Activated effector memory CD4-positive, alpha-beta T cell treated with anti-CD3 and anti-CD28 coated beads, Interleukin-2, amount 50 U/mL, for 16 hours (primary cell): ENCODE results near the gene CEACAM16.
"Not testable (repeated sequence)": the region's sequence is repeated elsewhere in the genome, so short reads cannot be mapped to it uniquely, and the experiment has no call there.

Experiments
- DNase-seq: peaks from one replicate; pipeline ENCODE4 v3.0.0-alpha.2; 2020

The CEACAM16 gene, protein sequence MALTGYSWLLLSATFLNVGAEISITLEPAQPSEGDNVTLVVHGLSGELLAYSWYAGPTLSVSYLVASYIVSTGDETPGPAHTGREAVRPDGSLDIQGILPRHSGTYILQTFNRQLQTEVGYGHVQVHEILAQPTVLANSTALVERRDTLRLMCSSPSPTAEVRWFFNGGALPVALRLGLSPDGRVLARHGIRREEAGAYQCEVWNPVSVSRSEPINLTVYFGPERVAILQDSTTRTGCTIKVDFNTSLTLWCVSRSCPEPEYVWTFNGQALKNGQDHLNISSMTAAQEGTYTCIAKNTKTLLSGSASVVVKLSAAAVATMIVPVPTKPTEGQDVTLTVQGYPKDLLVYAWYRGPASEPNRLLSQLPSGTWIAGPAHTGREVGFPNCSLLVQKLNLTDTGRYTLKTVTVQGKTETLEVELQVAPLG

DNA sequence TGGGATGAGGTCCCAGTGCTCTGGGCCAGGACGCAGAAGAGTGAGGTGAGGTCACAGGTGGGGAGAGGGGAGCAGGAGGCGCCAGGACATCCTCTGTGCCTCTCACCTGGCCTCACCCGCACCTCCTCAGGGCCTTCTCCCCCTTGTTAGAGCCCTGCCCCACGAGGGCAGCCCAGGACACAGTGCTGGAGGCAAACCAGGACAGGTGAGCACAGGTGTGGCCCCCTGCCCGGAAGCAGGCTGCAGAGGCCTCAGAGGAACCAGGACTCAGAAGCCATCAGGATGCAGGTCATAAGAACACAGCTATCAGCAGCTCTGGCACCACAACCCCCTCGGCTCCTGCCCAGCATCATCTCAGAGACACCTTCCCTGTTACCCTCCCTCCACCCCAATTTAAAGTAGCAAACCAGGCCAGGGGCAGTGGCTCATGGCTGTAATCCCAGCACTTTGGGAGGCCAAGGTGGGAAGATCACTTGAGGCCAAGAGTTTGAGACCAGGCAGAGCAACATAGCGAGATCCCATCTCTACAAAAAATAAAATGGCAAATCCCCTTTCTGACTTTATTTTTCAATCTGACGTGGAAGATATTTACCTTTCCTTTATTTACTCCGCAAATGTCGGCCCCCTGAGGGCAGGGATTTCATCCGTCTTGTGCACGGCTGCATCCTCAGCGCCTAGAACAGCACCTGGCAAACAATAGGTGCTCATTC is at the start of gene CEACAM16:
Gene CEACAM16 (plus strand): TSS at position 660 of the 710 bp plus-strand sequence. CDS start 2,306 bp downstream, outside the sequence.
- DNase-seq = no peak

DNA sequence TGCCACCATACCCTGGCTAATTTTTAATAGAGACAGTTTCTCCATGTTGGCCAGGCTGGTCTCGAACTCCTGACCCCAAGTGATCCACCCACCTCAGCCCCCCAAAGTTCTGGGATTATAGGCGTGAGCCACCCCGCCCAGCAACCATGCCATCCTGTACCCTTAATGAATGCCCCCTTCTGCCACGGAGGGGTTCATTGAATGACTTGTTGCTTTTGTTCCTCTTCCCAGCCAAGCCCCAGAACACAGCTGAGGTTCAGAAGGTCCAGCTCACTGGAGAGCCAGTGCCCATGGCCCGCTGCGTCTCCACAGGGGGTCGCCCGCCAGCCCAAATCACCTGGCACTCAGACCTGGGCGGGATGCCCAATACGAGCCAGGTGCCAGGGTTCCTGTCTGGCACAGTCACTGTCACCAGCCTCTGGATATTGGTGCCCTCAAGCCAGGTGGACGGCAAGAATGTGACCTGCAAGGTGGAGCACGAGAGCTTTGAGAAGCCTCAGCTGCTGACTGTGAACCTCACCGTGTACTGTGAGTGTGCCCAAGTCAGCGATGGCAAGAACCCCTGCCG is 49.3 kb upstream of the CEACAM16 start:
- no peak for DNase-seq

DNA sequence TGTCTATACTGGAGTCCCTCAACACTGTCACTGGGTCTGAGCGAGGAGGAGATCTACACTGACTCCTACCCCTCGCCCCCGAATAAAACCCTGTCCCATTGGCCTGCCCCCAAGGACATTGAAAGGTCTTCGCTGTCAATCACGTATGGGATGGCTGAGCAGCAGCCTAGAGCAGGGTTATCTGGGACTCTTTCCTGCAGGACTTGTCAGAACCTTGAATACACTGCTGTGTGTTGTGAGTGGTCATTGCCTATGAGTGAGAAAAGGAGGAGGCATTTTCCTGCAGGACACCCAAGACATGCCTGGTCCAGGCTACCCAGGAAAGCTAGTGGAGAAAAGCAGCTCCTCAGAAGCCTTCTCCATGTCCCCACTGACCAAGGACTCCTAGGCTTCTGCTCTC is 45.6 kb upstream of the CEACAM16 start:
- no peak for DNase-seq

DNA sequence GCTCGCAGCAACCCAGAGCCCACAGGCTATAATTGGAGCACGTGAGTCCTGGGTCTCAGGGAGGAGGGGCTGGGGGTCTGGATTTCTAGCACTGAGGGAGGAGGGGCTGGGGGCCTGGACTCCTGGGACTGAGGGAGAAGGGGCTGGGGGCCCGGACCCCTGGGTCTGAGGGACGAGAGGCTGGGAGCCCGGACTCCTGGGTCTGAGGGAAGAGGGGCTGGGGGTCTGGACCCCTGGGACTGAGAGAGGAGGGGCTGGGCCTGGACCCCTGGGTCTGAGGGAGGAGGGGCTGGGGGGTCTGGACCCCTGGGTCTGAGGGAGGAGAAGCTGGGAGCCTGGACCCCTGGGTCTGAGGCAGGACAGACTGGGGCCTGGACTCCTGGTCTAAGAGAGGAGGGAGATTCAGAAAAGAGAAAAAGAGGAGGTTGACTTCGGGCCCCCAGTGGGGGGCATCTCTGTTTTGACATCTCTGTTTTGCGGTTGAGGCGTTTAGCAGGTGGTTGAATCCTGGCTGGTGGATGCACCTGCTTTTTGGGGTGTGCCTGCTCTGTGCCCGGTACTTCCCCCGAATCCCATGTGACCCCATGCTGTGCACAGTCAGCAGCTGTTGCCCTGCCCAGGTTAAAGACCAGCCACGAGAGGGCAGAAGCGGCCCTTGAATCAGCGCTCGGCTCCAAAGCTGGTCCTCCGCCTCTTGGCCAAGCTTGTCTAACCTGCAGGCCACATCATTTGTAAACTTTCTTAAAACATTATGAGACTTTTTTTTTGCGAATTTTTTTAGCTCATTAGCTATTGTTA is 44.8 kb upstream of the CEACAM16 start:
- peak; percentile 87 for DNase-seq

DNA sequence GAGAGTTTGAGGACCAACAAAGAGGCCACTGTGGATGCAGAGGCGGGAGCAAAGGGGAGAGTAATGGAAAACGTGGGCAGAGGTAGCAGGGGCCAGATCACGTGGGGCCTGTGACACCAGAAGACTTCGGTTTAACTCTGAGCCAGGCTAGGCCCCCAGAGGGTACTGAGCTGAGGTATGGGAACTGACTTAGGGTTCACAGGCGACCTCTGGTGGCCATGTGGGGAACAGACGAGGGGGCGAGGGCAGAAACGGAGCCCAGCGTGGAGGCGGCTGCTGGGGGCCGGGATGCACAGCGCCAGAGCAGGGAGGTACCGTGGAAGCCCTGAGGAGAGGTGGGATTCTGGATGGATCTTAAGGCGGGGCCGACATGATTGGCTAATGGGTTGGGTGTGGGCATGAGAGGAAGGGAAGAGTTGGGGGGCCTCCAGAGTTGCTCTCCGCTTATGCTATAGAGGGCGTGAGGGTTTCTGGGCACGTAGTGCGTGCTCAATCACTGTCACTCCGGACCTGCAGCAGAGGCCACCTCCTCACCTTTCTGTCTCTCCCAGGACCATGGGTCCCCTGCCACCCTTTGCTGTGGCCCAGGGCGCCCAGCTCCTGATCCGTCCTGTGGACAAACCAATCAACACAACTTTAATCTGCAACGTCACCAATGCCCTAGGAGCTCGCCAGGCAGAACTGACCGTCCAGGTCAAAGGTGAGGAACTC is 41.6 kb upstream of the CEACAM16 start:
- peak; percentile 87 for DNase-seq

DNA sequence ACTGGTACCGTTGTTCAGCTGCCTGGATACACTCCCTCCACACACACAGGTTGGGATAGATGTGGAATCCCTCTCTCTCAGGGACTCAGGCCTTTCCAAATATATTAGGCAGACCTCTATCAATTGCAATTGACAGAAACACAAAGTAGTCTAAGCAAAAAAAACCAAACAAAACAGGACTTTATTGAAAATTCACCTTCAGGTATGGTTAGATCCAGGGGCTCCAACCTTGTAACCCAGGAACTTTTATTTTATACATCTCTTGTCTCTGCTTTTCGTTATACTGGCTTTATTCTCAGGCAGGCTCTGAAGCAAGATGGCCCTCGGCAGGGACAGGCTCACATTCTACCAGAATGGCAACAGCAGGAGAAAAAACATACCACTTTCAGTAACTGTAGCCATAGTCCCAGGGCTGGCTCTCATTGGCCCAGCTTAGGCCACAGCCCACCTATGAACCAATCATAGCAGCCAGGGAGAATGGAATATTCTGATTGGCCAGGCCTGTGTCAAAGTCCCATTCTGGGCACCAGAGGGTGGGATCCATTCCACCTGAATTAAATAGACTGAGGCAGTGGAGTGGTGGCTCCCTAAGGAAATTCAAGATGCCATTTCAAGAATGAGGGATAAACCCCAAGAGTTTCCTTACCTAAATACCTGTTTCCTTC is 40.8 kb upstream of the CEACAM16 start:
- DNase-seq = no peak

DNA sequence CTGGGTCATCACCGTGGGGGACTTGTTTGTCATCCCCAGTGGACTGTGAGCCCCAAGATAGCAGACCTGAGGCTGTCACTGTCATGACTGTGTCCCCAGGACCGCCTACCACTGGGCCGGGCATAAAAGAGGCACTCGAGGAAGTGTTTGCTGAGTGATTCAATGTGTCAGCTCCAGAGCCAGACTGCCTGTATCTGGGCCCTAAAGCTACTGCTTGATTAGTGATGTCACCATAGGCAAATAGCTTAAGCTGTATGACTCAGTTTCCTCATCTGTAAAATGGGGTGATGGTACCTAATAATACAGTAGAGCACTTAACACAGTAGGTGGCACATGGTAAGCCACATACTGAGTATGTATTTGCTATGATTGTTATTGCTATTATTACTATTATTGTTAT is 38.9 kb upstream of the CEACAM16 start:
- no peak for DNase-seq

DNA sequence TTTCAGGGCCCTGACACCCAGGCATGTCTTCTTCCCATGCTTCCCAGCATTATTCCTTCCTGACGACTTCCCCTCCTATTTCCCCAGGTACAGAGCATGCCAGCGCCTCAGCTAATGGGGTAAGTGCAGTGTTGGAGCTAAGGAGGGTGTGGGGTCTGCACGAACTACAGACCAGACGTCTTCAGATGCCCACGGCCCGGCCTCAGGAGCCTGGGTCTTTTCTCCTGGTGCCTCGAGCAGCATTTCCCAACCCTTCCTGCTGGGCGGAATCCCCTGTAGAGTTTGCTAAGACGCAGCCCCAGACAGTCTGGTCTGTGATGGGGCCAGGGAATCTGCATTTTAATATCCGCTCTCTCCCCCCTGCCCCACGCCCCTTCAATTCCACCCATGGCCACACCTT is 37.7 kb upstream of the CEACAM16 start:
- no peak for DNase-seq

DNA sequence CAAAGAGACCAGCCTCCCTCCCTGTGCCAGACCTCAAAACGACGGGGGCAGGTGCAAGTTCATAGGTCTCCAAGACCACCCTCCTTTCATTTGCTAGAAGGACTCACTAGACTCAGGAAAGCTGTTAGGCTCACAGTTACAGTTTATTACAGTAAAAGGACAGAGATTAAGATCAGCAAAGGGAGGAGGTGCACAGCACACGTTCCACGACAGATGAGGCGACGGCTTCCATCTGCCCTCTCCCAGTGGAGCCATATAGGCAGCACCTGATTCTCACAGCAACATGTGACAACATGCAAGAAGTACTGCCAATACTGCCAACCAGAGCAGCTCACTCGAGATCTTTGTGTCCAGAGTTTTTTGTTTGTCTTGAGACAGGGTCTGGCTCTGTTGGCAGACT is 37.0 kb upstream of the CEACAM16 start:
- no peak for DNase-seq

DNA sequence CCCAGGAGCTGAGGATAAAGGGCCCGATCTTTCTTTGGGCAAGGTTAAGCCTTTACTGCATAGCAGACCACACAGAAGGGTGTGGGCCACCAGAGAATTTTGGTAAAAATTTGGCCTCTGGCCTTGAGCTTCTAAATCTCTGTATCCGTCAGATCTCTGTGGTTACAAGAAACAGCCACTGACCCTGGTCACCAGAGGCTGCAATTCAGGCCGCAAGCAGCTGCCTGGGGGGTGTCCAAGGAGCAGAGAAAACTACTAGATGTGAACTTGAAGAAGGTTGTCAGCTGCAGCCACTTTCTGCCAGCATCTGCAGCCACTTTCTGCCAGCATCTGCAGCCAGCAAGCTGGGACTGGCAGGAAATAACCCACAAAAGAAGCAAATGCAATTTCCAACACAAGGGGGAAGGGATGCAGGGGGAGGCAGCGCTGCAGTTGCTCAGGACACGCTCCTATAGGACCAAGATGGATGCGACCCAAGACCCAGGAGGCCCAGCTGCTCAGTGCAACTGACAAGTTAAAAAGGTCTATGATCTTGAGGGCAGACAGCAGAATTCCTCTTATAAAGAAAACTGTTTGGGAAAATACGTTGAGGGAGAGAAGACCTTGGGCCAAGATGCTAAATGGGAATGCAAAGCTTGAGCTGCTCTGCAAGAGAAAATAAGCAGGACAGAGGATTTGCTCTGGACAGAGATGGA is 36.1 kb upstream of the CEACAM16 start:
- DNase-seq = no peak

DNA sequence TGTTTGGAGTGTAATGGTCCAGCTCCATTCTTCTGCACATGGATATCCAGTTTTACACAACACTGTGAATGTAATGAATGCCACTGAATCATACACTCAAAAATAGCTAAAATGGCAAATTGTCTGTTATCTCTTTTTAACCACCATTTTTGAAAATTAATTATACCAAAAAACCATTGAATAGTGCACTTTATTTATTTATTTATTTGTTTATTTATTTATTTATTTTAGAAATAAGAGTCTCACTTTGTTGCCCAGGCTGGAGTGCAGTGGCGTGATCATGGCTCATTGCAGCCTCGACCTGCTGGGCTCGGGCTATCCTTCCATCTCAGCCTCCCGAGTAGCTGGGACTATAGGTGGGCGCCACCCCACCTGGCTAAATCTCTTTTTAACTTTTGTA is 35.0 kb upstream of the CEACAM16 start:
- no peak for DNase-seq

DNA sequence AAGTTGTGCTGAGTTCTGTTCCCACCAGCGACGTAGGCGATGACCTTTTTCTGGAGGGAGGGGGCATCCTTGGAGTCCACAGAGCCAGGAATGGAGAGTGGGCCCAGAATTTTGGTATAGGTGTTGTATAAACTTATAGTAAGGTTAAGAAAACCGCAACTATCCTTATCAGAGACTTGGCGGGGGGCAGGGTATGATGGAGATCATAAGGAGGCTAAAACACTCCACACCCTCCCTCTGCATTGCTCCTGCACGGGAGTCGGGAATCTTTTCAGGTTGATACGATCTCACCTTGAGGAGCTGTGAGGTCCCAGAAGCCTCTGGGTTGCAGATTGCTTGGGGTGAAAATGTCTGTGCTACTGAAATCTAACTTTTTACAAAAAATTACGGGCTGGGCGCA is 34.0 kb upstream of the CEACAM16 start:
- no peak for DNase-seq

DNA sequence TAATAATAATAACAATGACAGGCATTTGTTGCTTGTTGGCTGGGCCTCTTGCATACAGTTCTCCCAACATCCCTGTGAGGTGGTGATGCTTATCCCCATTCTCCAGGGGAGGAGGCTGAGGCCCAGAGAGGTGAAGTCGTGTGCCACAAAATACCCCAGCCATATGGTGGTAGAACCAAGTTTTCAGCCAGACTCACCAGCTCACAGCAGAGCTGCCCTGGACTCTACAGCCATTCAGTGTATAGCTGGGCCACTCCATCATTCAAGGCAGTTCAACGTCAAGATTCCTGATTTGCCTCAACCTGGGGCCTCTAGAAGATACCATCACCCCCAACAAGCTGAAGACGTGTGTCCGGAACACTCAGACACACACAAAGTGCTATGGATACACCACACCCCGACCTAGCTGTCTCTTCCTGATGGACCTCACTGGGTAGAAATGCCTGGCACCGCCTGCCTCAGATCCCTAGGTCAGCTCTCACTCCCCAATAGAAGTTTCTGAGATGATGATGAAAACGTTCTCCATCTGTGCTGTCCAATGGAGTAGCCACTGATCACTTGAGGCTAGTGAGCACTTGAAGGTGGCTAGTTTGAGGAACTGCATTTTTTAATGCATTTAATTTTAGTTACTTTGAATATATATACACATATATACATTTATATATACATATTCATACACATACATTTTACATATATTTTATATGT is 31.9 kb upstream of the CEACAM16 start:
- DNase-seq = no peak

DNA sequence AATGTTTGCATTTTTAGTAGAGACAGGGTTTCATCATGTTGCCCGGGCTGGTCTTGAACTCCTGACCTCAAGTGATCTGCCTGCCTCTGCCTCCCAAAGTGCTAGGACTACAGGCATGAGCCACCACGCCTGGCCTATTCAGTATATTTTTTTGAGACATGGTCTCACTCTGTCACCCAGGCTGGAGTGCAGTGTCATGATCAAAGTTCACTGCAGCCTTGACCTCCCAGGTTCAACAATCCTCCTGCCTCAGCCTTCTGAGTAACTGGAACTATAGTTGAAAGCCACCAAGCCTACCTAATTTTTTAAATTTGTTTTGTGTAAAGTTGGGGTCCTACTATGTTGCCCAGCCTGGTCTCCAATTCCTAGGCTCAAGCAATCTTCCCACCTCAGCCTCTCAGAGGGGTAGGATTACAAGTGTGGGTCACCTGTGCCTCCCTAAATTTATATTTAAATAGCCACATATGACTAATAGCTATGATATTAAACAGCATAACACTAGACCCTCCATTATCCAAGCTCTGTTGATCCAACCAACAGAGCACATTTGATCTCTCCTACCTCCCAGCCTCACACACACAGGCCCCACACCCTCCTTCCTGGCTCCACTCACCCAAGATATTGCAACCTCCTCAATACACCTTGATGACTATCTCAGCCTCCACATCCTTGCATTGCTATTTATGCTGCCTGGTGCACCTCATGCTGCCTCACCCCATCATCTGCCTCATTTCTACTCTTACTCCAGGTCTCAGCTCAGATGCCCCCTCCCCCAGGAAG is 29.8 kb upstream of the CEACAM16 start:
- no peak for DNase-seq

DNA sequence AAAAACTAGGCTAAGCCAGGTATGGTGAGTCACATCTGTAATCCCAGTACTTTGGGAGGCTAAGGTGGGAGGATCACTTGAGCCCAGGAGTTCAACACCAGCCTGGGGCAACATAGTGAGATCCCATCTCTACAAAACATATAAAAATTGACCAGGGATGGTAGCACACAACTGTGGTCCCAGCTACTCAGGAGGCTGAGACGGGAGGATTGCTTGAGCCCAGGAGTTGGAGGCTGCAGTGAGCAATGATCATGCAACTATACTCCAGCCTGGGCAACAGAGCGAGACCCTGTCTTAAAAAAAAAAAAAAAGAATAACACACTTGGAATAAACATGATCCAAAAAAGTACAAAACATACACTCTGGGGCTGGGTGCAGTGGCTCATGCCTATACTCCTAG is 28.9 kb upstream of the CEACAM16 start:
- not testable (repeated sequence) for DNase-seq

DNA sequence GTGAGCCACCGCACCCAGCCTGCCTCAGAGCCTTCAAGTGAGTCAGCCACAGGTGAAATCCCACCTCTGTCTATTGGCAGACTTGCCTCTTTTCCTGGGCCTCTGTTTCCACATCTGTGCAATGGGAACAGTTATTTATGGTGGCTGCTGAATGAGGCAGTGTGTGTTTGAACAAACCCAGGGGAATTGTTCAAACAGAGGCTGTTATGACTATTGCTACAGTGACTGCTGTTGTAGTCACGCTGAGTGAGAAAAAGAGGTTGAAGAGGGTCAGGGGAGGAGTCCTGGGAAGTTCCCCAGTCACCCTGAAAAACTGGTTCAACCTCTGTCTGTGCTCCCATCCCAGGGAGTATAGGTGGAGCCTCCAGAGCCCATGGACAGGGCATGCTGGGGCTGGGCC is 27.6 kb upstream of the CEACAM16 start, which contains the start of gene CEACAM19:
Gene CEACAM19 (plus strand): TSS at position 83 of the 400 bp plus-strand sequence. CDS start 450 bp downstream, outside the sequence.
- no peak for DNase-seq

DNA sequence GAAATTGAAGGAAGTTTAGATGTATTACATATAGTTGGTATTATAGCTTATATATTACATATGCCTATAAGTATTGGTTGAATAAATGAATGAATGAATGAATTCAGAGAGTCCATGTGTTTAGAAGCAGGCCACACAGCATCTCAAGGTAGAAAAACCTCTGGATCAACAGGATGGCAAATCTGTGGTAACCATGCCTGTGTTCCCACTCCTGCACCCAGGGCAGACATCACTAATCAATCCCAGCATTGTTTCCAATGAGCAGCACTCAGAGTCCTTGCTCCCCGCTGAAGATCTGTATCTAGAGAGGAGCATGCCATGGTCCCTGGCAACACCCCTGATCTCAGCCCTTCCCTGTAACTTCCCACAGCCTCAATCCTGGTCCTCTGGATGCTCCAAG is 26.7 kb upstream of the CEACAM16 start:
- no peak for DNase-seq

DNA sequence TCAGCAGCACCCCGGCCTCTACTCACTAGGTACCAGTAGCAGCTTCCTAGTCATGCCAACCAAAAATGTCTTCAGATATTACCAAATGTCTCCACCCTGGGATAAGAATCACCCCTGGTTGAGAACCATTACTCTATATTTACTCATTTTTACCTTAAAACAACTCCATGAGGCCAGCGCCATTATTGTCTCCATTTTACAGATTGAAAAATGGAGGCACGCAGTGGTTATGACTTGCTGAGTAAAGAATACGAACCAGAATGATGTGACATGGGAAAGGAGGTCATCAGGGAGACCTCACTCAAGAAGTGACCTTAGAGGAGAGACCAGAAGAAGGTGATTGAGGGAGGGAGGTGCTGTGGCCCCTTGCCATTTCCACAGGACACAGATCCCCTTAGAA is 25.4 kb upstream of the CEACAM16 start:
- no peak for DNase-seq

DNA sequence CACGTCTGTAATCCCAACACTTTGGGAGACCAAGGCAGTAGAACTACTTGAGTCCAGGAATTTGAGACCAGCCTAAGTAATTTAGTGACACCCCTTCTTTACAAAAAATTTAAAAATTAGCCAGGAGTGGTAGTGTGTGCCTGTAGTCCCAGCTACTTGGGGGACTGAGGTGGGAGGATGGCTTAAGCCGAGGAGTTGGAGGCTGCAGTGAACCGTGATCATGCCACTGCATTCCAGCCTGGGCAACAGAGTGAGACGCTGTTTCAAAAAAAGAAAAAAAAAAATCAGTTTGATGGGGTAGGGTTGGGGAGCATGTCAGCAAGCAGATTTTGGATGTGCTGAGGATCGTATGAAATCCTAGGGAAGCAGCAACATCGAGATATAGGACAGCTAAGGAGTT is 23.4 kb upstream of the CEACAM16 start:
- DNase-seq = no peak
